Stimulated activated CD4-positive, alpha-beta T cell treated with anti-CD3 and anti-CD28 coated beads, Interleukin-12 subunit alpha, Interleukin-12 subunit beta, amount 100 ng/mL, for 4 hours (primary cell): ENCODE data around the gene UBE2F.
"Not testable (repeated sequence)": the region's sequence is repeated elsewhere in the genome, so short reads cannot be mapped to it uniquely, and the experiment has no call there.

Experiments
- DNase-seq: peaks from one replicate; pipeline ENCODE4 v3.0.0-alpha.2; 2020

Gene UBE2F

GRCh38 chr2:238022594-238023157, 55.9 kb downstream of the UBE2F start:
- no peak for DNase-seq

GRCh38 chr2:238023608-238024007, 56.8 kb downstream of the UBE2F start:
- no peak for DNase-seq

- peak; percentile 9 for DNase-seq
Measured at GRCh38 chr2:238024986-238025385, 58.2 kb downstream of the UBE2F start.

DNA sequence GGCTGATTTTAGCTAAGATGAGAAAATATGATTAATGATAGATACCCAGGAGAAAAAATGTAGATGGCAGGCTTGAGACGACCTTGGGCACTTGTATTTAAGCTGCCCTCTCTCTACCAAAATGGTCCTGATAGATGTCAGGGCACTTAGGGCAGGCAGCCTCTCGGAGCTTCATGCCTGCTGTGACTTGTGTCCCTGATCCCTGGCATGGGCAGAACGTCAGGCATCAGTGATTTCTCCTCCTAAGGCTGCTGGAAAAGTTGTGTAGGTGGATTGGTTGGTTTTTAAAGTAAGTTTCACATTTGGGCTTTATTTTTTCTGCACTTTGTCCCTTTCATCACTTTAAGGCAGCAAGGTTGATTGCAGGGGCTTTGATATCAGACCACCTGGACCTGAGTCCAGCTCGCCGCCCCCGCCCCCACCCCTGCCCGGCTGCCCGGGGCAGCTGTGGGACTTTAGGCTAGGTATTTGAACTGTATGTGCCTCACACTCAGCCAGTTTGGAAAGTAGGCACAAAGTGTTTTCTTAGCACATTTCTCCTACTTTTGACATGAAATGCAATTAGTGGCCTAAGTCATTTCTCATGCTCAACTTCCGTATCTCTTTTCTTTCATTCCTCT, 59.0 kb downstream of the UBE2F start:
- DNase-seq, result no peak

GRCh38 chr2:238027058-238027457, 60.2 kb downstream of the UBE2F start:
- no peak for DNase-seq

GRCh38 chr2:238027591-238028415, 61.0 kb downstream of the UBE2F start:
- DNase-seq, result no peak

DNA sequence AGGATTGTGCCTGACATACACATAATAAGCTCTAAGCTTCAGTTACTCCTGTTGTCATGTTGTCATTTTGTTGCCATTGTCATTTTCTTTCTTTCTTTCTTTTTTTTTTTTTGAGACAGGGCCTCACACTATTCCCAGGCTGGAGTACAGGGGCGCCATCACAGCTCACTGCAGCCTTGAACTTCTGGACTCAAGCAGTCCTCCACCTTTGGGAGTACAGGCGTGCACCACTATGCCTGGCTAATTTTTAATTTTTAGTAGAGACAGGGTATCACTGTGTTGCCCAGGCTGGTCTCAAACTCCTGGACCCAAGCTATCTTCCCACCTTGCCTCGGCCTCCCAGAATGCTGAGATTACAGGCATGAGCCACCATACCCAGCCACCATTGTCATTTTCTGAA, 63.0 kb downstream of the UBE2F start:
- DNase-seq, result no peak

DNA sequence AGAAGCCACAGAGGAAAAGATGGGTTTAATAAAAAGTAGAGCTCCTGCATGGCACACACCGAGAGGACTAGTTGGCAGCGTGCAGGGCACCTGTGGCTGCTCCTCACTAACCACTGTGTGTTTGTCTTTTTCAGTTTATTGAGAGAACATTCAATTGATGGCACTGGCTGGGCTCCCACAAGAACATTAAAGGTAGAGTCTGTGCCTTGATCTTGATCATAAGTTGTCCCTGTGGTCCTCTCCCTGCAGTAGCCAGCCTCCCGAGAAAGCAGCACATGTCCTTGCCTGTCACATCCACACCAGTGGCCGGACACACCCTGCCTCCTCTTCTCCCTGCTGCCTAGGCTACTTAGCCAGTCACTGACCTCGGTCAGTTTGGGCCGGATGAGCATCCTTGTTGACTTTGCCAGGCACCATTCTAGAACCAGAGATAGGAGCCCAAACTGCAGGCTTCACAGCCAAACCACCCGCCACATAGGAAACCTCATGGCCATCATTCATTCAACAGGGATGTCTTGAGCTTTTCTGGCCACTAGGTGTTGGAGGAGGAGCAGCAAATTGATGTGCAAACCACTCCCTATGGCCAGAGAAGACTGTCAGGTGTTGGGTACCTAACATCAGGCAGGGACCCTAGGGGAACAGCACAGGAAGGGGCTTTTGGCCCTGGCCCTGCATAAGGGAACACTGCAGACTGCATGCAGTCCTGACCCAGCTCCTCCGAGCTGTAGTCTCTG, 63.8 kb downstream of the UBE2F start:
- no peak for DNase-seq

DNA sequence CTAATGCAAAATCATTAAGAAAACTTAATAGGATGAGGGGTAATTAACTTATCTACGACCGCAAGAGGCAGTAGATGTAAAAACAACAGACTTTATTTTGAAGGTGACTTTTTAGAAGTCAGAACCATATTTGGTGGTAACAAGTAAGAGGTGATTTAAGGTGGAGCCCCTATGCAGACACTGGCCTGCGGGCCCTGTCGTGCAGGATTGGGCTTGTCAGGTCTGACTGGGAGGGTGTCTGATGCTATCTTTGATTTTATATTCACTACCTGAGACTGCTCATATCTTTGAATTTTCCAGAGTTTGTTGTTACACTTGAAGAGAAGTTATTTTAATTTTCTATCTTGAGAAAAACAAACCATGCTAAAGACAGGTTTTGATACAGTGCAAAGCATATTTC, 64.9 kb downstream of the UBE2F start:
- DNase-seq, result no peak

- no peak for DNase-seq
Measured at GRCh38 chr2:238032755-238033337, 66.0 kb downstream of the UBE2F start.

DNA sequence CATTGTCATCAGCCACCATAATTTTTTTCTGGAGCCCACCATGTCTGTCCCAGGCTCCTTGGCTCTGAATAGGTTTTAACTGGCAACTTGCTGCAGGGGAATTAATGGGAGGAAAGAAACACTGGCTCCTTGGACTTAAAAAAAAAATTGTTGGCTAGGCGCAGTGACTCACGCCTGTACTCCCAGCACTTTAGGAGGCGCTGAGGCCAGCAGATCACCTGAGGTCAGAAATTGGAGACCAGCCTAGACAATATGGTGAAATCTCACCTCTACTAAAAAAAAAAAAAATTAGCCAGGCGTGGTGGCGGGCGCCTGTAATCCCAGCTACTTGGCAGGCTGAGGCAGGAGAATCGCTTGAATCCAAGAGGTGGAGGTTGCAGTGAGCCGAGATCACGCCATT, 67.2 kb downstream of the UBE2F start:
- not testable (repeated sequence) for DNase-seq

GRCh38 chr2:238038203-238038602, 71.4 kb downstream of the UBE2F start:
- DNase-seq, result no peak

- DNase-seq, result no peak
Measured at GRCh38 chr2:238039151-238039550, 72.3 kb downstream of the UBE2F start.

DNA sequence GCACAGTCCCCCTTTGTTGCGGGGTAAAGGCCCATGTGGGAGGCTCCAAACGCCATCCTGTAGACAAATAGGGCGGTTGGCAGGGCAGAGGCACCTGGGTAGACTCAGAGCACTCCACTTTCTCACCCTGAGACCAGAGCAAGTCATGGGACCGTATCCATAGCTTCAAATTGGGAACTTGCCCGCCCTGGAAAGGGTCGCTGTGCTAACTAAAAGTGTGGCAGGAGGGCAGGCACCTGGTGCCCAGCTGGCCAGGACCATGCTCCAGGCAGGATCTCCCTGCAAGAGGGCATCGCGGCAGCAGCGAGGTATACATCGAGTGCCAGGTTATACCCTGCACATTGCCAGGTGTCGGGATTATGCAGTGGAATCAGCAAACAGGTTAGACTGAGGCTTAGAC, 73.2 kb downstream of the UBE2F start:
- no peak for DNase-seq

GRCh38 chr2:238040918-238041317, 74.1 kb downstream of the UBE2F start:
- DNase-seq, result no peak

GRCh38 chr2:238042090-238042489, 75.3 kb downstream of the UBE2F start:
- DNase-seq, result no peak

GRCh38 chr2:238042849-238043584, 76.2 kb downstream of the UBE2F start:
- DNase-seq, result no peak

GRCh38 chr2:238043851-238044250, 77.0 kb downstream of the UBE2F start:
- no peak for DNase-seq

GRCh38 chr2:238045575-238045974, 78.8 kb downstream of the UBE2F start:
- no peak for DNase-seq

DNA sequence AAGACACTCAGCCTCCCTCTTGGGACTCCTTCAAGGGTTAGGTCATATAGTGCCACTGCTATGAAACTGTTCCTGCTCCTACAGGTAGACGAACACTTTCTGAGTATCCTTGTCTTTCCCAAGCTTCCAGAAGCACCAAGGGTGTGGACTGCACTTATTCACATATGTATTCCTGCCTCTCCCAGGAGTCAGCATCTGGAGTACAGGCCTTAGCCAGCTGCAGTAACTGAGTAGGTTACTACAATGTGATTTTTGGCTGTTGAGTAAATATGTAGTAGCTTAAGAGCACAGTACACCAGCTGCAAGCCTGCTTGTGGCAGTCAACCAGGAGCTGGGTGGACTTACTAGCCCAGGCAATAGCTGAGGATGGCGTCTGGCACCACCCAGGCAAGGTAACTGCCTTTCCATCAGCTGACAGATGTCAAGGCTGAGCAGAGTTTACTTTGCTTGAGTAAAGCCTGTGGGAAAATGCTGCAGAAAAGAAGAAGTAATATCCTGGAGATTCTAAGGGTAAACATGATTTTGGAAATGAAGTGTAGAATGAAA, 80.0 kb downstream of the UBE2F start:
- DNase-seq, result no peak

DNA sequence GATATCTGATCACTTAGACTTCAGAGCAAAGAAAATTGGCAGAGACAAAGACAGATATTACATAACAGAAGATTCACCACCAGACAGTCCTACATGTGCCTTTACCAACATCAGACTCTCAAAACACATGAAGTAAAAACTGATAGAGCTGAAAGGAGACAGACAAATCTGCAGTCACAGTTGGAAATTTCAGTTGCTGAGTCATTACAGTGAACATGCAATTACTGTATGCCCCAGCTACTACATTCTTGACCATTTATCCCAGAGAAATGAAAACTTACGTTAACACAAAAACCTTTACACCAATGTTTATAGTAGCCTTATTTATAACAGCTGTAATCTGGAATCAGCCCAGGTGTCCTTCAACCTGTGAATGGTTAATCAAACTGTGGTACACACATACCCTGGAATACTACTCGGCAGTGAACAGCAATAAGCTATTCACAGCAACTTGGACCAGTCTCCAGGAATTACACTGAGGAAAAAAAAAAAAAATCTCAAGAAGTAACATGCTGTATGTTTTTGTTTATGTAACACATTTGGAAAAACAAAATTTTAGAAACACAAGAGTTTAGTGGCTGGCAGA, 86.5 kb downstream of the UBE2F start:
- no peak for DNase-seq

- DNase-seq, result no peak
Measured at GRCh38 chr2:238055841-238056240, 89.0 kb downstream of the UBE2F start.
